Measurements from ENCODE around the gene BRSK1.
A peak's percentile ranks its signal among the peaks of the same experiment; 100 is the strongest.

The BRSK1 gene

GRCh38 chr19:55339105-55339888, 55.5 kb downstream of the BRSK1 start, which contains the start of gene KMT5C:
Gene KMT5C, plus strand, starts transcription at chr19:55339876. Its CDS starts 2,061 bp downstream, at chr19:55341937.
- DNase-seq: peak; percentile 100

GRCh38 chr19:55339889-55340783, 56.3 kb downstream of the BRSK1 start:
- peak; percentile 35 for DNase-seq

GRCh38 chr19:55340784-55341147, 57.0 kb downstream of the BRSK1 start:
- DNase-seq: no peak

GRCh38 chr19:55341171-55341588, 57.4 kb downstream of the BRSK1 start:
- peak; percentile 33 for DNase-seq

GRCh38 chr19:55341595-55342531, 58.1 kb downstream of the BRSK1 start:
- no peak for DNase-seq

- DNase-seq: no peak
Observed at GRCh38 chr19:55344444-55344843, 60.6 kb downstream of the BRSK1 start.

- no peak for DNase-seq
Observed at GRCh38 chr19:55345101-55345817, 61.5 kb downstream of the BRSK1 start.

GRCh38 chr19:55345818-55346724, 62.3 kb downstream of the BRSK1 start:
- no peak for DNase-seq

- DNase-seq: no peak
Observed at GRCh38 chr19:55346725-55347441, 63.1 kb downstream of the BRSK1 start.

GRCh38 chr19:55347442-55348009, 63.7 kb downstream of the BRSK1 start:
- no peak for DNase-seq

GRCh38 chr19:55348317-55349034, 64.7 kb downstream of the BRSK1 start:
- no peak for DNase-seq

- DNase-seq: no peak
Observed at GRCh38 chr19:55350620-55351315, 67.0 kb downstream of the BRSK1 start.

GRCh38 chr19:55352040-55352439, 68.2 kb downstream of the BRSK1 start:
- DNase-seq: no peak

GRCh38 chr19:55352549-55353145, 68.8 kb downstream of the BRSK1 start:
- no peak for DNase-seq

- DNase-seq: no peak
Observed at GRCh38 chr19:55353356-55353802, 69.6 kb downstream of the BRSK1 start.

GRCh38 chr19:55353803-55354697, 70.3 kb downstream of the BRSK1 start:
- DNase-seq: peak; percentile 68
